Measurements from ENCODE around the gene ATP4B.

Gene ATP4B

GRCh38 chr13:113609616-113610015 is 48.4 kb downstream of the ATP4B start:
- Histone ChIP-seq H3K9me3 (ENCODE audit: insufficient read depth, low read depth, low read length) (no peaks in the 10 kb centered on the region), H3K4me3 (ENCODE audit: low read length) (no peak overlapping the region), H3K36me3 (ENCODE audit: insufficient read depth, low read length) (peaks cover 40% of the 10 kb centered on the region), H3K9ac (ENCODE audit: low read depth, low read length) (no peak overlapping the region), H3K27ac (ENCODE audit: low read depth, low read length) (no peak overlapping the region), H3K4me1 (ENCODE audit: insufficient read depth, low read length) (no peaks in the 10 kb centered on the region), H3K27me3 (ENCODE audit: insufficient read depth, low read length) (no peaks in the 10 kb centered on the region)
- WGBS: 95% methylated on average over 13 of the region's 13 CpGs

GRCh38 chr13:113608967-113609533 is 48.9 kb downstream of the ATP4B start:
- no peaks in the 10 kb centered on the region for H3K9me3 ChIP-seq (ENCODE audit: insufficient read depth, low read depth, low read length)
- H3K36me3 ChIP-seq (ENCODE audit: insufficient read depth, low read length): peaks cover 40% of the 10 kb centered on the region
- no peak overlapping the region for H3K27ac ChIP-seq (ENCODE audit: low read depth, low read length)
- H3K4me1 ChIP-seq (ENCODE audit: insufficient read depth, low read length): no peaks in the 10 kb centered on the region
- H3K4me3 ChIP-seq (ENCODE audit: low read length): no peak overlapping the region
- H3K27me3 ChIP-seq (ENCODE audit: insufficient read depth, low read length): no peaks in the 10 kb centered on the region
- 96% methylated on average over 22 of the region's 22 CpGs for WGBS
- H3K9ac ChIP-seq (ENCODE audit: low read depth, low read length): no peak overlapping the region

- 94% methylated on average over 25 of the region's 25 CpGs for WGBS
- no peak overlapping the region for H3K9ac ChIP-seq (ENCODE audit: low read depth, low read length)
- H3K4me3 ChIP-seq (ENCODE audit: low read length): no peak overlapping the region
- H3K9me3 ChIP-seq (ENCODE audit: insufficient read depth, low read depth, low read length): no peaks in the 10 kb centered on the region
- no peaks in the 10 kb centered on the region for H3K27me3 ChIP-seq (ENCODE audit: insufficient read depth, low read length)
- no peak overlapping the region for H3K27ac ChIP-seq (ENCODE audit: low read depth, low read length)
- no peaks in the 10 kb centered on the region for H3K4me1 ChIP-seq (ENCODE audit: insufficient read depth, low read length)
- H3K36me3 ChIP-seq (ENCODE audit: insufficient read depth, low read length): peaks cover 42% of the 10 kb centered on the region
These were observed 49.9 kb downstream of the ATP4B start for GRCh38 chr13:113607889-113608635.

- no peak overlapping the region for H3K27ac ChIP-seq (ENCODE audit: low read depth, low read length)
- H3K4me1 ChIP-seq (ENCODE audit: insufficient read depth, low read length): no peaks in the 10 kb centered on the region
- no peaks in the 10 kb centered on the region for H3K27me3 ChIP-seq (ENCODE audit: insufficient read depth, low read length)
- WGBS: 92% methylated on average over 28 of the region's 28 CpGs
- H3K36me3 ChIP-seq (ENCODE audit: insufficient read depth, low read length): peaks cover 38% of the 10 kb centered on the region
- H3K9ac ChIP-seq (ENCODE audit: low read depth, low read length): no peak overlapping the region
- H3K4me3 ChIP-seq (ENCODE audit: low read length): no peak overlapping the region
- H3K9me3 ChIP-seq (ENCODE audit: insufficient read depth, low read depth, low read length): no peaks in the 10 kb centered on the region
These were observed 50.7 kb downstream of the ATP4B start for GRCh38 chr13:113607056-113607888.

GRCh38 chr13:113605866-113606438 is 52.0 kb downstream of the ATP4B start:
- H3K27ac ChIP-seq (ENCODE audit: low read depth, low read length): no peak overlapping the region

GRCh38 chr13:113605461-113605860 is 52.5 kb downstream of the ATP4B start:
- no peaks in the 10 kb centered on the region for H3K9me3 ChIP-seq (ENCODE audit: insufficient read depth, low read depth, low read length)
- no peak overlapping the region for H3K4me3 ChIP-seq (ENCODE audit: low read length)
- H3K27me3 ChIP-seq (ENCODE audit: insufficient read depth, low read length): no peaks in the 10 kb centered on the region
- peaks cover 25% of the 10 kb centered on the region for H3K36me3 ChIP-seq (ENCODE audit: insufficient read depth, low read length)
- H3K27ac ChIP-seq (ENCODE audit: low read depth, low read length): no peak overlapping the region
- 97% methylated on average over 8 of the region's 8 CpGs for WGBS
- no peak overlapping the region for H3K9ac ChIP-seq (ENCODE audit: low read depth, low read length)
- no peaks in the 10 kb centered on the region for H3K4me1 ChIP-seq (ENCODE audit: insufficient read depth, low read length)

More at GRCh38 chr13:113605866-113606438, 52.0 kb downstream of the ATP4B start:
- no peaks in the 10 kb centered on the region for H3K9me3 ChIP-seq (ENCODE audit: insufficient read depth, low read depth, low read length)
- H3K9ac ChIP-seq (ENCODE audit: low read depth, low read length): no peak overlapping the region
- 97% methylated on average over 34 of the region's 34 CpGs for WGBS
- peaks cover 25% of the 10 kb centered on the region for H3K36me3 ChIP-seq (ENCODE audit: insufficient read depth, low read length)
- H3K4me3 ChIP-seq (ENCODE audit: low read length): no peak overlapping the region
- no peaks in the 10 kb centered on the region for H3K27me3 ChIP-seq (ENCODE audit: insufficient read depth, low read length)
- H3K4me1 ChIP-seq (ENCODE audit: insufficient read depth, low read length): no peaks in the 10 kb centered on the region

- H3K9me3 ChIP-seq (ENCODE audit: insufficient read depth, low read depth, low read length): 0 out of 2 replicates have a peak, but pooled peaks cover 2% of the 10 kb centered on the region
- H3K4me1 ChIP-seq (ENCODE audit: insufficient read depth, low read length): no peaks in the 10 kb centered on the region
- no peaks in the 10 kb centered on the region for H3K27me3 ChIP-seq (ENCODE audit: insufficient read depth, low read length)
- H3K4me3 ChIP-seq (ENCODE audit: low read length): no peak overlapping the region
- H3K36me3 ChIP-seq (ENCODE audit: insufficient read depth, low read length): peaks cover 35% of the 10 kb centered on the region
- H3K27ac ChIP-seq (ENCODE audit: low read depth, low read length): no peak overlapping the region
- WGBS: 94% methylated on average over 1 of the region's 1 CpG
- no peak overlapping the region for H3K9ac ChIP-seq (ENCODE audit: low read depth, low read length)
These were observed 53.8 kb downstream of the ATP4B start for GRCh38 chr13:113604186-113604585.

- Histone ChIP-seq H3K4me1 (ENCODE audit: insufficient read depth, low read length) (no peaks in the 10 kb centered on the region), H3K36me3 (ENCODE audit: insufficient read depth, low read length) (peaks cover 41% of the 10 kb centered on the region)
- WGBS: 93% methylated on average over 12 of the region's 13 CpGs
These were observed 54.8 kb downstream of the ATP4B start for GRCh38 chr13:113603116-113603710.

GRCh38 chr13:113602291-113602988 is 55.6 kb downstream of the ATP4B start:
- Histone ChIP-seq H3K4me1 (ENCODE audit: insufficient read depth, low read length) (no peaks in the 10 kb centered on the region), H3K27me3 (ENCODE audit: insufficient read depth, low read length) (no peaks in the 10 kb centered on the region), H3K27ac (ENCODE audit: low read depth, low read length) (no peak overlapping the region), H3K36me3 (ENCODE audit: insufficient read depth, low read length) (peaks cover 49% of the 10 kb centered on the region), H3K4me3 (ENCODE audit: low read length) (no peak overlapping the region), H3K9me3 (ENCODE audit: insufficient read depth, low read depth, low read length) (0 out of 2 replicates have a peak, but pooled peaks cover 2% of the 10 kb centered on the region), H3K9ac (ENCODE audit: low read depth, low read length) (peak overlapping the region; percentile 44; the same call in 1 of the 2 replicates)
- WGBS: 84% methylated on average over 15 of the region's 15 CpGs

More at GRCh38 chr13:113603116-113603710, 54.8 kb downstream of the ATP4B start:
- Histone ChIP-seq H3K9ac (ENCODE audit: low read depth, low read length) (peak overlapping the region; percentile 44; the same call in 1 of the 2 replicates), H3K4me3 (ENCODE audit: low read length) (no peak overlapping the region), H3K27ac (ENCODE audit: low read depth, low read length) (no peak overlapping the region), H3K9me3 (ENCODE audit: insufficient read depth, low read depth, low read length) (0 out of 2 replicates have a peak, but pooled peaks cover 2% of the 10 kb centered on the region), H3K27me3 (ENCODE audit: insufficient read depth, low read length) (no peaks in the 10 kb centered on the region)
